Vagina (tissue), 2 donors: ENCODE data around the gene FAM135A.

Experiments used
- POLR2A ChIP-seq, 2 donors: fragments of 450-650 bp; IDR thresholded peaks; one replicate each; pipeline ENCODE4 v1.6.1; 2017; ENCODE audit warnings: antibody characterized with exemption in 2 of 2, mild to moderate bottlenecking in 2 of 2, moderate library complexity in 2 of 2
- POLR2AphosphoS5 ChIP-seq, 2 donors: sonication (generic); formaldehyde crosslinking; IDR thresholded peaks; one replicate each; pipeline ENCODE4 v1.9.0; 2017; ENCODE audit warnings: antibody characterized with exemption in 2 of 2, mild to moderate bottlenecking in 2 of 2, low read depth in 1 of 2; ENCODE audit not compliant: insufficient read depth in 1 of 2
- TF ChIP-seq, protein P1 (sequence below), 3 experiments: fragments of 450-650 bp in 2 of 3; fragments of 200-600 bp in 1 of 3; sonication (generic) in 1 of 3; IDR thresholded peaks; one replicate each; pipeline ENCODE4 v1.5.1; 2017 to 2019; ENCODE audit warnings: antibody characterized with exemption in 3 of 3, mild to moderate bottlenecking in 2 of 3, moderate library complexity in 2 of 3

DNA sequence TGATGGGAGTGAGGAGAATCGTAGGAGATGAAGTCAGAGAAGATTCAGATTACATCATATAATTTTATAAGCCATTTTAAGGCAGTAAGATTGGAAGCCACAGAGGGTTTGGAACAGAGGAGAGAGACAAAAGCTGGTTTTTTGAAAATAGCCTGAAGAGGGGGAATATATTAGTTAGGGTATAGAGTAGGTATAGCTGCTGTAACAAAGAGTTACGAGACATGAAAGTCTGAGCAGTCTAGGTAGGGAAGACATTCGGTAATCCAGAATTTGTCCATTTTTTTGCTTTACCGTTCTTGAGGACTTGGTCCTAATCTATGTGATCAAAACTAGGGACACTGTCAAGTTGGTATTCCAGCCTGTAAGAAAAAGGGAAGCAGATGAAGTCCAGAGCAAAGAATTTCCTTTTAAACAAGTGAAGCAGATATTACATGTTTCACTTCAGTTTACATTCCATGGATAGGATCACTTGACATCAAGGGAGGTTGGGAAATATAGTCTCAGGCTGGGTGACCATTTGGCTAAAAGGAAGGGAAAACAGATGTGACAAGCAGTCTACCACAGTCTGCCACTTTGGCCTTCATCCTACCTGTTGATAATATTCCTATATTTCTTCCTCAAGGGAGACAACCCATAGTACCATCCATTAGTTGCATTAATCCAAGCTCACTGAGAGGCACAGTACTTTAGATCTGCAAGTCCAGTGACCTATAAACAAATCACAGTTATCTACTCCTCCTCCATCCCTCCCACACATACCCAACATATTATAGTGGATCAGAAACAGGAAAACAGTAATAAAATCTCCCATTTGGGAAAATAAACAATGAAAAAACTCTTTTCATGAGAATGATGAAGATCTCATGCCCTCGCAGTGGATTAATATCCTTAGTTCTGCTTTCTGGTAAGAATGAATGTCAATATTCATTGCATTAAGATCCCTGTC, 10.2 kb downstream of the FAM135A start:
- no peak for TF ChIP-seq POLR2A (IDR thresholded peaks at IDR 0.05)
- no peak for TF ChIP-seq POLR2AphosphoS5 (IDR thresholded peaks at IDR 0.05; ENCODE audit: insufficient read depth in 1 of 2, low read depth in 1 of 2)
- TF ChIP-seq, protein P1, sequence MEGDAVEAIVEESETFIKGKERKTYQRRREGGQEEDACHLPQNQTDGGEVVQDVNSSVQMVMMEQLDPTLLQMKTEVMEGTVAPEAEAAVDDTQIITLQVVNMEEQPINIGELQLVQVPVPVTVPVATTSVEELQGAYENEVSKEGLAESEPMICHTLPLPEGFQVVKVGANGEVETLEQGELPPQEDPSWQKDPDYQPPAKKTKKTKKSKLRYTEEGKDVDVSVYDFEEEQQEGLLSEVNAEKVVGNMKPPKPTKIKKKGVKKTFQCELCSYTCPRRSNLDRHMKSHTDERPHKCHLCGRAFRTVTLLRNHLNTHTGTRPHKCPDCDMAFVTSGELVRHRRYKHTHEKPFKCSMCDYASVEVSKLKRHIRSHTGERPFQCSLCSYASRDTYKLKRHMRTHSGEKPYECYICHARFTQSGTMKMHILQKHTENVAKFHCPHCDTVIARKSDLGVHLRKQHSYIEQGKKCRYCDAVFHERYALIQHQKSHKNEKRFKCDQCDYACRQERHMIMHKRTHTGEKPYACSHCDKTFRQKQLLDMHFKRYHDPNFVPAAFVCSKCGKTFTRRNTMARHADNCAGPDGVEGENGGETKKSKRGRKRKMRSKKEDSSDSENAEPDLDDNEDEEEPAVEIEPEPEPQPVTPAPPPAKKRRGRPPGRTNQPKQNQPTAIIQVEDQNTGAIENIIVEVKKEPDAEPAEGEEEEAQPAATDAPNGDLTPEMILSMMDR (IDR thresholded peaks at IDR 0.05) = no peak
